ENCODE results near the gene TSPAN4. TPM values are rescaled to one million over a fixed set of nuclear protein-coding genes. Genes with fewer than 3 reads are reported as not detected.
A peak's percentile ranks its signal among the peaks of the same experiment; 100 is the strongest.

The TSPAN4 gene
- total and polyA plus RNA-seq, 2 of the 13 experiments (the other 11 are each of a cell fraction or from before 2014, with no cell fraction given) = 31.7 to 68.3 TPM

DNA sequence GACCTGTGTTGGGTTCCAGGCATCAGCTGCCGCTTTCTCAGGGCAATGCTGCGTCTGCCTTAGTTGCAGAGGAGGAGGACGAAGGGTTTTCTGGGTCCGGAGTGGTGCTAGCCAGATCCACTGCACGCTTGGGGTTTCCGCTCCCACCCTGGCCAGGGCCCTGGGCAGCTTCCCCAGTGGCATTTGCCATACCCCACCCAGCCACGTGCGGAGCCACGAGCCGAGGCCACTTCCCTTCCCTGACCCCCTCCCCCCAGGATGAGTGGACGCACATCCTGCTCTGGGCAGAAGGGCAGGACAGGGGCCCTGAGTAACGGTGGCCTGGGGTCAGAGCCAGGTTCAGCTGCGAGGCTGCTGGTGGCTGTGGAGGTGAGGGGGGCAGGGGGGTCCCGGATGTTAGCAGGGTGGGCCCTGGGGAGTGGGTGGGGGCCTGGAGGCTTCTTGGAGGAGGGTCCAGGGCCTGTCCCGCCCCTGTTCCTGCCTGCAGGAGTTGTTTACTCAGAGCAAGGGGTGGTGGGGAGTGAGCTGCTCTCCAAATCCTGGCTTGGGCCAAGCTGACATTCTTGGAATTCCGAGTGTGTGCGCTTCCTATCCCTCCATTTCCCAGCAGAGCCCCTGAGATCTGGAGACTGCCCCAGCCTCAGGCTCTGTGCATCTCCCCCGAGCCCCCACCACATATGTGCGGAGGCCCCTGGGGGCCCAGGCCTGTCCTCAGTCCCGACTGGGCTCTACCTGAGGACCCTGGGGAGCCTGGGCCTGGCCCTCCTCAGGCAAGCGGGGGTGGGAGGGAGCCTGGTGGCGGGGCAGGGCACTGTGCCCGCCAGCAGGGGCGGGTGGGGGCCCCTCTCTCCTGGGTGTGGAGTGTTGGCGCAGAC, 1.4 kb downstream of the TSPAN4 start (continued):
- TF ChIP-seq DPF2 (CRISPR knock-in tag; IDR thresholded peaks at IDR 0.05; ENCODE audit: borderline replicate concordance, low read depth) (no peak), NAIF1 (CRISPR knock-in tag; IDR thresholded peaks at IDR 0.05; ENCODE audit: borderline replicate concordance) (peak; percentile 44; the same call in 1 of the 2 replicates), ZNF598 (CRISPR knock-in tag; IDR thresholded peaks at IDR 0.05; ENCODE audit: borderline replicate concordance) (no peak), SP2 (CRISPR knock-in tag; IDR thresholded peaks at IDR 0.05) (peak; percentile 38; the same call in 1 of the 2 replicates), FOXO4 (CRISPR knock-in tag; conservative IDR thresholded peaks at IDR 0.05) (0 out of 2 replicates have a peak, but pooled peaks have one; percentile 18), ZNF530 (CRISPR knock-in tag; IDR thresholded peaks at IDR 0.05; ENCODE audit: low read depth) (no peak), RERE (CRISPR knock-in tag; IDR thresholded peaks at IDR 0.05; ENCODE audit: low read depth) (peak; percentile 24; the same call in 1 of the 2 replicates)
- TF ChIP-seq, protein P1, sequence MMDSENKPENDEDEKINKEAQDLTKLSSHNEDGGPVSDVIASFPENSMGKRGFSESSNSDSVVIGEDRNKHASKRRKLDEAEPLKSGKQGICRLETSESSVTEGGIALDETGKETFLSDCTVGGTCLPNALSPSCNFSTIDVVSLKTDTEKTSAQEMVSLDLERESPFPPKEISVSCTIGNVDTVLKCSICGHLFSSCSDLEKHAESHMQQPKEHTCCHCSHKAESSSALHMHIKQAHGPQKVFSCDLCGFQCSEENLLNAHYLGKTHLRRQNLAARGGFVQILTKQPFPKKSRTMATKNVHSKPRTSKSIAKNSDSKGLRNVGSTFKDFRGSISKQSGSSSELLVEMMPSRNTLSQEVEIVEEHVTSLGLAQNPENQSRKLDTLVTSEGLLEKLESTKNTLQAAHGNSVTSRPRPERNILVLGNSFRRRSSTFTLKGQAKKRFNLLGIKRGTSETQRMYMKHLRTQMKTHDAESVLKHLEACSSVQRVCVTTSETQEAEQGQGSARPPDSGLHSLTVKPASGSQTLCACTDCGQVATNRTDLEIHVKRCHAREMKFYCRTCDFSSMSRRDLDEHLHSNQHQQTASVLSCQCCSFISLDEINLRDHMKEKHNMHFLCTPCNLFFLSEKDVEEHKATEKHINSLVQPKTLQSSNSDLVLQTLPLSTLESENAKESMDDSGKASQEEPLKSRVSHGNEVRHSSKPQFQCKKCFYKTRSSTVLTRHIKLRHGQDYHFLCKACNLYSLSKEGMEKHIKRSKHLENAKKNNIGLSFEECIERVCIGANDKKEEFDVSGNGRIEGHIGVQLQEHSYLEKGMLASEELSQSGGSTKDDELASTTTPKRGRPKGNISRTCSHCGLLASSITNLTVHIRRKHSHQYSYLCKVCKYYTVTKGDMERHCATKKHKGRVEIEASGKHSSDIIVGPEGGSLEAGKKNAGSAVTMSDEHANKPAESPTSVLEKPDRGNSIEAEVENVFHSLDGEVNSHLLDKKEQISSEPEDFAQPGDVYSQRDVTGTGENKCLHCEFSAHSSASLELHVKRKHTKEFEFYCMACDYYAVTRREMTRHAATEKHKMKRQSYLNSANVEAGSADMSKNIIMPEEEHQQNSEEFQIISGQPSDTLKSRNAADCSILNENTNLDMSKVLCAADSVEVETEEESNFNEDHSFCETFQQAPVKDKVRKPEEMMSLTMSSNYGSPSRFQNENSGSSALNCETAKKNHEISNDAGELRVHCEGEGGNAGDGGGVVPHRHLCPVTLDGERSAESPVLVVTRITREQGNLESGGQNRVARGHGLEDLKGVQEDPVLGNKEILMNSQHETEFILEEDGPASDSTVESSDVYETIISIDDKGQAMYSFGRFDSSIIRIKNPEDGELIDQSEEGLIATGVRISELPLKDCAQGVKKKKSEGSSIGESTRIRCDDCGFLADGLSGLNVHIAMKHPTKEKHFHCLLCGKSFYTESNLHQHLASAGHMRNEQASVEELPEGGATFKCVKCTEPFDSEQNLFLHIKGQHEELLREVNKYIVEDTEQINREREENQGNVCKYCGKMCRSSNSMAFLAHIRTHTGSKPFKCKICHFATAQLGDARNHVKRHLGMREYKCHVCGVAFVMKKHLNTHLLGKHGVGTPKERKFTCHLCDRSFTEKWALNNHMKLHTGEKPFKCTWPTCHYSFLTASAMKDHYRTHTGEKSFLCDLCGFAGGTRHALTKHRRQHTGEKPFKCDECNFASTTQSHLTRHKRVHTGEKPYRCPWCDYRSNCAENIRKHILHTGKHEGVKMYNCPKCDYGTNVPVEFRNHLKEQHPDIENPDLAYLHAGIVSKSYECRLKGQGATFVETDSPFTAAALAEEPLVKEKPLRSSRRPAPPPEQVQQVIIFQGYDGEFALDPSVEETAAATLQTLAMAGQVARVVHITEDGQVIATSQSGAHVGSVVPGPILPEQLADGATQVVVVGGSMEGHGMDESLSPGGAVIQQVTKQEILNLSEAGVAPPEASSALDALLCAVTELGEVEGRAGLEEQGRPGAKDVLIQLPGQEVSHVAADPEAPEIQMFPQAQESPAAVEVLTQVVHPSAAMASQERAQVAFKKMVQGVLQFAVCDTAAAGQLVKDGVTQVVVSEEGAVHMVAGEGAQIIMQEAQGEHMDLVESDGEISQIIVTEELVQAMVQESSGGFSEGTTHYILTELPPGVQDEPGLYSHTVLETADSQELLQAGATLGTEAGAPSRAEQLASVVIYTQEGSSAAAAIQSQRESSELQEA (CRISPR knock-in tag; IDR thresholded peaks at IDR 0.05; ENCODE audit: not compliant biosample characterization) = peak; percentile 27
- TF ChIP-seq, protein P2, sequence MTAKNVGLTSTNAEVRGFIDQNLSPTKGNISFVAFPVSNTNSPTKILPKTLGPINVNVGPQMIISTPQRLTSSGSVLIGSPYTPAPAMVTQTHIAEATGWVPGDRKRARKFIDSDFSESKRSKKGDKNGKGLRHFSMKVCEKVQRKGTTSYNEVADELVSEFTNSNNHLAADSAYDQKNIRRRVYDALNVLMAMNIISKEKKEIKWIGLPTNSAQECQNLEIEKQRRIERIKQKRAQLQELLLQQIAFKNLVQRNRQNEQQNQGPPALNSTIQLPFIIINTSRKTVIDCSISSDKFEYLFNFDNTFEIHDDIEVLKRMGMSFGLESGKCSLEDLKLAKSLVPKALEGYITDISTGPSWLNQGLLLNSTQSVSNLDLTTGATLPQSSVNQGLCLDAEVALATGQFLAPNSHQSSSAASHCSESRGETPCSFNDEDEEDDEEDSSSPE (CRISPR knock-in tag; IDR thresholded peaks at IDR 0.05) = peak; percentile 57; the same call in 1 of the 2 replicates
